ENCODE measurements around the gene RASAL2.

The RASAL2 gene

GRCh38 chr1:178461104-178461503 lies 367.2 kb downstream of the RASAL2 start:
- DNase-seq (ENCODE audit: low spot score) = no peak

GRCh38 chr1:178461701-178462100 lies 367.8 kb downstream of the RASAL2 start:
- DNase-seq (ENCODE audit: low spot score) = no peak

GRCh38 chr1:178464141-178464540 lies 370.2 kb downstream of the RASAL2 start:
- DNase-seq (ENCODE audit: low spot score) = no peak

GRCh38 chr1:178464566-178464965 lies 370.7 kb downstream of the RASAL2 start:
- DNase-seq (ENCODE audit: low spot score) = no peak

- no peak for DNase-seq (ENCODE audit: low spot score)
These were observed 371.1 kb downstream of the RASAL2 start for GRCh38 chr1:178465011-178465410.

GRCh38 chr1:178467837-178468236 lies 373.9 kb downstream of the RASAL2 start:
- DNase-seq (ENCODE audit: low spot score) = no peak

- DNase-seq (ENCODE audit: low spot score) = peak; percentile 89
These were observed 376.6 kb downstream of the RASAL2 start for GRCh38 chr1:178470411-178470960.

GRCh38 chr1:178472531-178472930 lies 378.6 kb downstream of the RASAL2 start:
- DNase-seq (ENCODE audit: low spot score) = no peak

GRCh38 chr1:178477373-178477772 lies 383.5 kb downstream of the RASAL2 start:
- DNase-seq (ENCODE audit: low spot score) = no peak

GRCh38 chr1:178477841-178478240 lies 383.9 kb downstream of the RASAL2 start:
- no peak for DNase-seq (ENCODE audit: low spot score)

- DNase-seq (ENCODE audit: low spot score) = no peak
These were observed 389.5 kb downstream of the RASAL2 start for GRCh38 chr1:178483251-178483957.

- DNase-seq (ENCODE audit: low spot score) = no peak
These were observed 390.9 kb downstream of the RASAL2 start for GRCh38 chr1:178484698-178485225.

- no peak for DNase-seq (ENCODE audit: low spot score)
These were observed 391.7 kb downstream of the RASAL2 start for GRCh38 chr1:178485541-178485981.

GRCh38 chr1:178486100-178487069 lies 392.5 kb downstream of the RASAL2 start:
- no peak for DNase-seq (ENCODE audit: low spot score)

- no peak for DNase-seq (ENCODE audit: low spot score)
These were observed 393.2 kb downstream of the RASAL2 start for GRCh38 chr1:178487070-178487615.

- no peak for DNase-seq (ENCODE audit: low spot score)
These were observed 394.5 kb downstream of the RASAL2 start for GRCh38 chr1:178488393-178488792.

- DNase-seq (ENCODE audit: low spot score) = no peak
These were observed 395.5 kb downstream of the RASAL2 start for GRCh38 chr1:178489399-178489798.

- no peak for DNase-seq (ENCODE audit: low spot score)
These were observed 396.2 kb downstream of the RASAL2 start for GRCh38 chr1:178490136-178490535.

- DNase-seq (ENCODE audit: low spot score) = no peak
These were observed 397.1 kb downstream of the RASAL2 start for GRCh38 chr1:178490967-178491366.

GRCh38 chr1:178491721-178492120 lies 397.8 kb downstream of the RASAL2 start:
- DNase-seq (ENCODE audit: low spot score) = no peak

- DNase-seq (ENCODE audit: low spot score) = no peak
These were observed 398.4 kb downstream of the RASAL2 start for GRCh38 chr1:178492341-178492740.

- no peak for DNase-seq (ENCODE audit: low spot score)
These were observed 399.4 kb downstream of the RASAL2 start for GRCh38 chr1:178493301-178493741.
